ENCODE measurements around the gene KCNV2. TPM values are rescaled to one million over a fixed set of nuclear protein-coding genes. Genes with fewer than 3 reads are reported as not detected.

Gene KCNV2
- total RNA-seq, 2 experiments from 2014 or later, result not detected

DNA sequence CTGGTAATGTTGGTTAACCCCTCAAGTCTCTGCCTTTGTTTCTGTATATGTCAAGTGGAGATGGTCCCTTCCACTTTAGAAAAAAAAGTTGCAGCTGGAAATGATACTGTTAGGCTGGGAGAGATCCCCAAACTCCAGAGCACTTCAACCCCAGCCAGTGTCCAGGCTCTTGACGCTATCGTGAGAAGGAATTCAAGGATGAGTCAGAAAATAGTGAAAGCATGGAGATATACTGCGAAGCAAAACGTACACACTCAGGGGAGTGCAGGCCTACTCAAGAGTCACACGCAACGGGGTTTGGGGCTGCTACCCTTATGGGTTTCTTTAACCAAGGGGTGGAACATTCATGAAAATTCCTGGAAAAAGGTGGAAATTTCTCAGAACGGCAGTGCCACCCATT, 24.9 kb downstream of the KCNV2 start:
- H3K4me1 Mint-ChIP-seq (ENCODE audit: low read depth), result no peaks in the 10 kb centered on the region
- no peak overlapping the region for H3K27ac Mint-ChIP-seq
- ChIA-PET CTCF (interaction anchor here (0.6 kb wide), 1 partner anchor 382 kb away, joined by 3 read pairs; no protein-coding TSS in a partner anchor), POLR2A (no interaction called here)
- H3K27me3 Mint-ChIP-seq, result no peaks in the 10 kb centered on the region
- H3K9me3 Mint-ChIP-seq, result no peaks in the 10 kb centered on the region
- H3K4me3 Mint-ChIP-seq, result no peak overlapping the region
- no peak for DNase-seq
- intact Hi-C loops (cut with micrococcal nuclease), result no loop called here
- peaks cover 18% of the 10 kb centered on the region for H3K36me3 Mint-ChIP-seq

GRCh38 chr9:2743937-2744529, 26.7 kb downstream of the KCNV2 start:
- intact Hi-C loops (cut with micrococcal nuclease), result no loop called here
- peaks cover 18% of the 10 kb centered on the region for H3K36me3 Mint-ChIP-seq
- H3K4me3 Mint-ChIP-seq, result no peak overlapping the region
- POLR2A ChIA-PET, result no interaction called here
- CTCF ChIA-PET, result no interaction called here
- DNase-seq, result no peak
- H3K27ac Mint-ChIP-seq, result no peak overlapping the region
- no peaks in the 10 kb centered on the region for H3K9me3 Mint-ChIP-seq
- no peaks in the 10 kb centered on the region for H3K4me1 Mint-ChIP-seq (ENCODE audit: low read depth)
- no peaks in the 10 kb centered on the region for H3K27me3 Mint-ChIP-seq

DNA sequence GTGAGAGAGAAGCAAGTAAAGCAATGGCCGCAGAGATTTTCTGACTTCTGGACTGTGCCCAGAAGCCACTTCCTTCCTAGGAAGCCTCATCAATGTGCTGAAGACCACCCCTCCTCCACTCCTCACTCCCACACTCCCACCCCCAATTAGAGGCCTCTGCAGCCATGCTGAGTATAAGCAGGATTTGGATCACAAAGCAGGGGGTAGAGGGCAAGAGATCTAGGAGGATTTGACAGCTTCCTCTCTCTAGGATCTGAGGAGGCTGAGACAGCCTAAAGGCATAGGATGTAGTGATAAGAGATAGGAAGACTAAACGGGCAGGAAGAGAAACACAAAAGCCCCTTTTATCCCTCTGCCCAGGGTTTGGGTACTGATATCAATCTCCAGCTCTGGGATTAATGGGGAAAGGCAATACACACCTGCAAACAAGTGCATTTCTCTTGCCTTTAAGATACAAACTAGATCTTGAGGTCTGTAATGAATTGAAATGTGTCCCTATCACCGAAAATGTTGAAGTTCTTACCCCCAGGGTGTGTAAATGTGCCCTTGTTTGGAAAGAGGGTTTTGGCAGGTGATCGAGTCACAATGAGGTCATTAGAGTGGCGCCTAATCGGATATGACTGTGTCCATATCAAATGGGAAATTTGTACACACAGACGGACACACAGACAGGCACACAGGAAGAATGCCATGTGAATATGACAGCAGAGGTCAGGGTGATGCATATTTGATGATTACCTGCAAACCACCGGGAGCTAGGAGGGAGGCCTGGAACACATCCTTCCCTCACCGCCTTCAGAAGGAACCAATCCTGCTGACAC, 28.5 kb downstream of the KCNV2 start:
- CTCF ChIA-PET, result no interaction called here
- H3K9me3 Mint-ChIP-seq, result peaks cover 4% of the 10 kb centered on the region
- intact Hi-C loops (cut with micrococcal nuclease), result no loop called here
- no peaks in the 10 kb centered on the region for H3K27me3 Mint-ChIP-seq
- peaks cover 32% of the 10 kb centered on the region for H3K36me3 Mint-ChIP-seq
- POLR2A ChIA-PET, result interaction anchor here (0.6 kb wide), 1 partner anchor 118 kb away, joined by 5 read pairs; no protein-coding TSS in a partner anchor
- no peaks in the 10 kb centered on the region for H3K4me1 Mint-ChIP-seq (ENCODE audit: low read depth)
- H3K4me3 Mint-ChIP-seq, result no peak overlapping the region
- DNase-seq, result no peak
- no peak overlapping the region for H3K27ac Mint-ChIP-seq

GRCh38 chr9:2749485-2749884, 32.2 kb downstream of the KCNV2 start:
- POLR2A ChIA-PET, result no interaction called here
- Mint-ChIP-seq H3K36me3 (peaks cover 54% of the 10 kb centered on the region), H3K4me1 (ENCODE audit: low read depth) (no peaks in the 10 kb centered on the region), H3K9me3 (peaks cover 9% of the 10 kb centered on the region), H3K27ac (no peak overlapping the region), H3K27me3 (no peaks in the 10 kb centered on the region), H3K4me3 (no peak overlapping the region)
- no peak for DNase-seq
- intact Hi-C loops (cut with micrococcal nuclease), result no loop called here
- CTCF ChIA-PET, result no interaction called here

DNA sequence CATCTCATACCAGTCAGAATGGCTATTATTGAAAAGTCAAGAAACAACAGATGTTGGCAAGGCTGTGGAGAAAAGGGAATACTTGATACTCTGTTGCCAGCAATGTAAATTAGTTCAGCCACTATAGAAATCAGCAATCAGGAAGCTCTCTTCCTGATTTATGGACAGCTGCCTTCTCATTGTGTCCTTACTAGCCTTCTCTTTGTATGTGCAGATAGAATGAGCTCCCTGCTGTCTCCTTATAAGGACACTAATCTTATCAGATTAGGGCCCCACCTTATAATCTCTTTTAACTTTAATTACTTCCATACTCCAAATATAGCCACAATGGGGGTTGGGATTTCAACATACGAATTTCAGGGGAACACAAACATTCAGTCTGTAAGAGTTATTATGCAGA, 38.0 kb downstream of the KCNV2 start:
- Mint-ChIP-seq H3K4me3 (no peak overlapping the region), H3K4me1 (ENCODE audit: low read depth) (no peaks in the 10 kb centered on the region), H3K27ac (no peak overlapping the region), H3K27me3 (no peaks in the 10 kb centered on the region), H3K36me3 (peaks cover 79% of the 10 kb centered on the region), H3K9me3 (peaks cover 6% of the 10 kb centered on the region)
- intact Hi-C loops (cut with micrococcal nuclease), result no loop called here
- ChIA-PET POLR2A (no interaction called here), CTCF (no interaction called here)
- DNase-seq, result no peak

DNA sequence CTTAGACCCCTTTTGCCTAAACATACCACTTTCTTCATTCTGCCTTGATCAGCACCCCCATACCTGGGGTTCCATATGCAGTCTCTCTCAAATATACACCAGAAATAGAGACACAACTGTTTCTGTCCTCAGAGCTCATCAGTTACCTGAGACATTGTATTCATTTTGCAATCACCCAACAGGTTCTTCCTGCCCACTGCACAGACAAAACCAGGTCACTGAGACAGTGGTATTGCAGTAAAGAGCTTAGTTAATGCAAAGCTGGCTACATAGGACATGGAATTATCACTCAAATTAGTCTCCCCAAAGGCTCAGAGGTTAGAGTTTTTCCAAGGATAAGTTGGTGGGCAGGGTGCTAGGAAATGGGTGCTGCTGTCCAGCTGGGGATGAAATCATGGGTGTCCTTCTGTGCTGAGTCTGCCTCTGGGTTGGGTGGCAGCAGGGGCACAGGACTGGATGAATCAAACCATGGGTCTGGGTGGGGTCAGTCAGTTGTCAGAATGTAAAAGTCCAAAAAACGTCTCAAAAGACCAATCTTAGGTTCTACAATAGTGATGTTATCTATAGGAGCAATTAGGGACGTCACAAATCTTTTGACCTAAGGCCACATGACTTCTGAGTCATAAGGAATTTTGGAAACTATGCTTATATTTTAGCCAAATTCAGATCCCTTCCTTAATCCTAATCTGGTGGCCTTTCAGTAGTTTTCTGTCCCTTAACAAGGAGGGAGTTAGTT, 41.0 kb downstream of the KCNV2 start:
- no peaks in the 10 kb centered on the region for H3K27me3 Mint-ChIP-seq
- H3K9me3 Mint-ChIP-seq, result no peaks in the 10 kb centered on the region
- H3K4me1 Mint-ChIP-seq (ENCODE audit: low read depth), result no peaks in the 10 kb centered on the region
- no peak overlapping the region for H3K27ac Mint-ChIP-seq
- POLR2A ChIA-PET, result no interaction called here
- intact Hi-C loops (cut with micrococcal nuclease), result no loop called here
- CTCF ChIA-PET, result no interaction called here
- DNase-seq, result no peak
- no peak overlapping the region for H3K4me3 Mint-ChIP-seq
- peaks cover 83% of the 10 kb centered on the region for H3K36me3 Mint-ChIP-seq

GRCh38 chr9:2758898-2759510, 41.7 kb downstream of the KCNV2 start:
- Mint-ChIP-seq H3K27me3 (no peaks in the 10 kb centered on the region), H3K27ac (no peak overlapping the region), H3K9me3 (no peaks in the 10 kb centered on the region), H3K4me3 (no peak overlapping the region), H3K4me1 (ENCODE audit: low read depth) (peaks cover 3% of the 10 kb centered on the region), H3K36me3 (peaks cover 81% of the 10 kb centered on the region)
- DNase-seq, result no peak
- intact Hi-C loops (cut with micrococcal nuclease), result no loop called here
- POLR2A ChIA-PET, result no interaction called here
- CTCF ChIA-PET, result no interaction called here

- Mint-ChIP-seq H3K9me3 (no peaks in the 10 kb centered on the region), H3K4me1 (ENCODE audit: low read depth) (peaks cover 23% of the 10 kb centered on the region), H3K36me3 (peaks cover 70% of the 10 kb centered on the region), H3K27me3 (no peaks in the 10 kb centered on the region), H3K4me3 (no peak overlapping the region), H3K27ac (no peak overlapping the region)
- POLR2A ChIA-PET, result no interaction called here
- CTCF ChIA-PET, result no interaction called here
- intact Hi-C loops (cut with micrococcal nuclease), result no loop called here
- DNase-seq, result no peak
Observed at GRCh38 chr9:2761424-2761823, 44.1 kb downstream of the KCNV2 start.

DNA sequence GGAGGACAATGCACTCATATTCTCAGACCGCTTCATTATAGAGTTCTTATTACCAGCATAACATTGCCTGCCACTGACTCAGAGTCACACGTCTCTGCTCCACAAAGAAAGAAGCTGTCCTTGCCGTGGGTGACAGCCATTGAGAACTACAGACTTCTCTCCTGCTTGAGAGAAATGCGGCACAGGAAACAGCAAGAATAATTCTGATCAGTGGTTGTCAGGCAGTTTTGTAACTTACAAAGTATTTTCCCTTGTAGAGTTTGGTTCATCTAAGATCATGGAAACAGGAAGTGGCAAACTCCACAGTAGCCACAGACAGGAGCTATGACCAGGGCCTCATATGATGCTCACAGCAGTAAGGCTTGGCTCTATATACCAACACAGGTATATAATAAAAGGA, 47.0 kb downstream of the KCNV2 start:
- intact Hi-C loops (cut with micrococcal nuclease), result loop anchor here (1.0 to 2.0 kb wide), 2 partner anchors 109 to 144 kb away; partner anchors contain the start of gene VLDLR
- Mint-ChIP-seq H3K36me3 (peaks cover 55% of the 10 kb centered on the region), H3K4me3 (no peak overlapping the region), H3K27me3 (no peaks in the 10 kb centered on the region), H3K27ac (peak overlapping the region; percentile 81), H3K9me3 (no peaks in the 10 kb centered on the region), H3K4me1 (ENCODE audit: low read depth) (peaks cover 23% of the 10 kb centered on the region)
- CTCF ChIA-PET, result interaction anchor here (1.0 kb wide), 1 partner anchor 93 kb away, joined by 3 read pairs; no protein-coding TSS in a partner anchor
- peak; percentile 33 for DNase-seq
- POLR2A ChIA-PET, result no interaction called here

GRCh38 chr9:2765250-2765880, 48.1 kb downstream of the KCNV2 start:
- Mint-ChIP-seq H3K4me1 (ENCODE audit: low read depth) (peaks cover 23% of the 10 kb centered on the region), H3K27ac (peak overlapping the region; percentile 75), H3K36me3 (peaks cover 52% of the 10 kb centered on the region), H3K9me3 (no peaks in the 10 kb centered on the region), H3K27me3 (no peaks in the 10 kb centered on the region), H3K4me3 (no peak overlapping the region)
- ChIA-PET CTCF (interaction anchor here (1.0 kb wide), 1 partner anchor 92 kb away, joined by 3 read pairs; no protein-coding TSS in a partner anchor), POLR2A (no interaction called here)
- intact Hi-C loops (cut with micrococcal nuclease), result loop anchor here (2.0 kb wide), 1 partner anchor 145 kb away; the partner anchor contains the start of gene VLDLR
- peak; percentile 15 for DNase-seq

- DNase-seq, result no peak
- Mint-ChIP-seq H3K4me3 (no peak overlapping the region), H3K27me3 (no peaks in the 10 kb centered on the region), H3K36me3 (peaks cover 54% of the 10 kb centered on the region), H3K4me1 (ENCODE audit: low read depth) (peaks cover 23% of the 10 kb centered on the region), H3K27ac (no peak overlapping the region), H3K9me3 (no peaks in the 10 kb centered on the region)
- ChIA-PET POLR2A (interaction anchor here (0.6 kb wide), 1 partner anchor 470 kb away, joined by 3 read pairs; no protein-coding TSS in a partner anchor), CTCF (interaction anchor here (1.2 kb wide), 1 partner anchor 92 kb away, joined by 3 read pairs; no protein-coding TSS in a partner anchor)
- intact Hi-C loops (cut with micrococcal nuclease), result no loop called here
Observed at GRCh38 chr9:2767800-2768677, 50.7 kb downstream of the KCNV2 start.
